Fibroblast of peridontal ligament (primary cell): ENCODE results near the gene SYNPR.

ENCODE experiments used
- DNase-seq: peaks from one replicate; pipeline ENCODE4 v3.0.0-alpha.2; 2010; ENCODE audit errors: extremely low read depth

Gene SYNPR

DNA sequence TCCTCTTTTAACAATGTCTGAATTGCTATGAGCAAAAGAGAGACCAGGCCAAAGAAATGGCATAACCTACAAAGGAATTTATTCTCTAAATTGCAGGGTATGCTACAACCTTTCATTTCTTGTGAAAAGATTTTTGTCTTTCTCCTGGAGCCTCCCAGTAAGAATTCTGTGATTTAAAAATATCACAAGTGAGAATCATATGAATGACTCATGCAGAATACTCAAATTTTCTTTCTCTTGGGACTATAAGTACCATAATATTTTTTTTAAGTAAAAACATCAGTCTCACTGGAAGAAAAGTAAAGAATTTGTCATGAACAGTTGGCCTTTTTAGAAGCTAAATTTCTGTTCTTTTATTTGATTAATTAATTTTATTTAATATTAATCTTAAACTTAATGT is 26.3 kb downstream of the SYNPR start:
- DNase-seq = peak; percentile 8

DNA sequence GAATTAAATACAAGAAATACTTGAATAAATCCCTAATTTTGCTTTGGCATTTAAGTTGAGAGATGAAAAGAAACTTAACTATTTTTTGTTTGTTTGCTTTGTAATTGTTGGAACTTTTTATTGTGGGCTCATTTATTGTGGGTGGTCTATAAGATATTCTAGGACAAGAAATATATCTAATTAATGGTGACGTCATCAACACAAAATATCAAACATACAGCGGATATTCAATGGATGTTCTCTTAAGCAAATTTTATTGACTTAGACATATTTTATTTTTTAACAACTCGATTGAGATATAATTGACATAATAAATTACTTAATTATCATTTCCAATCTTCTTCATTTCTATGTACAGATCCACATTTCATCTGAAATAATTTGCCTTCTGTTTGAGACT is 30.0 kb downstream of the SYNPR start:
- no peak for DNase-seq

DNA sequence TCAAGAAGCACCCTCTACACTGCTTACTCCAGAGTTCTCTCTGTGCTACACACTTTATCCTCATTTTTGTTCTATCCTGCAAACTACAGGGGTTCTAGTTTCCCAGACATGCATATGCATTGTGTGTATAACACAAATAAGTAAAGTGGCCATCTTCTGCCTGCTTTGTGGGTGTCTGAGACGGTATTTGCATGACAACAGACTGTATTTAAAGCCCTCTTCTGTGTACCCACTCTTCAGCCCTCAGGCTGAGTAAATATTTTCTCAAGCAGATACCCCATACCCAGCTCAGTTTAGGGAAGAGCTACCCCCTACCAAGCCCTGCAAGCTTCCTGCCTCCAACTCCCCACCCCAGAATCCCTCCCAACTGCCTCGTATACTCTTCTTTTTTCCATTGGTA is 31.7 kb downstream of the SYNPR start:
- DNase-seq = no peak

DNA sequence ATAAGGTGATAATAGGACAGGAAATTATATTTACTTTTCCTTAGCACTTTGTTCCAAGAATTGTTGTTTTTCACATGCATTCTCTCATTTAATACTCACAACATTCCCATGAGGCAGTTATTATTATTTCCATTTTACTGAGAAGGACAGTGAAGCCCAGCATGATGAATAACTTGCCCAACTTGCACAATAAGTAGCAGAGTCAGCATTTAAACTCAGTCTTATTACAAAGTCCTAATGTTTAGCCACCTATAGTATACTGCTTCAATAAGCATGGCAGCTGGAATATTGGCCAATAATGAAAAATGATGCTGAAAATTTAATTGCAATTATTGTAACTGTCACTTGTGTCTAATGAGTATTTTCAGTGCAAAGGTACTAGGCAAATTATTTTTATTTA is 45.7 kb downstream of the SYNPR start:
- DNase-seq = no peak

DNA sequence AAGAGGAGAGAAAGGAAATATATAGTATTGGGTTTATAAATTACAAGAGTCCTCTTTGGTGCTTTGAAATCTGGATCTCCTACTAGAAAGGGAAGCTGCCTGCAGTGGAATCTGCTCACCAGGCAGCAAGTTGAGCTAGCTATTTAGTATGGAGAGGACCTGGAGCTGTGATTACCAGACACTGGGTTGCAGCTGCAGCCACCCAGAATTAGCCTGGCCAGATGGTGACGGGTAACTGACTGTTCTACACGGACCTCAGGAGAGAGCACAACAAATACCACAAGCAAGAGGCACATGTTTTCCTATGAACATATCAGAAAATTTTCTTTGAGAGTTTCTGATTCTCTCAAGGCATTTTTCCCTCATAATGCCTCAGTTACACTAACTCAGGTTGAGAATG is 46.5 kb downstream of the SYNPR start:
- DNase-seq = no peak

DNA sequence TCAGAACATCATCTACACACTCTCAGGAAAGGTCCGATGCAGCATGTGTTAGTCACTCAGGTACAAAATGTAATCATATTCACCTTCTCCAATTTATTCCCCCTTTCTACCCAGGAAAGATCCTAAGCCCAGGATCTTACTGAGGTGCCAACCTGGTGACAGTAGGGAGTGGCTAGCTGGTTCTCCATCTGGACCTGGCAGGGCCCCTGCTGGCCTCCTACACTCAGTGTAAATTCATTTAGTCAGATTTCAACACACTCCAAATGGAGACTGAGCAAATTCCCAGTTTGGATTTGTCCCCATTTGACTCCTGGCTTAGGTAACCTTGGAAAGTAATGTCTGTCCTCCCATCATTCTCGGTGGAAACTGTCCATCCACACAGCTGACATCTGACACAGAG is 47.3 kb downstream of the SYNPR start:
- DNase-seq = no peak

DNA sequence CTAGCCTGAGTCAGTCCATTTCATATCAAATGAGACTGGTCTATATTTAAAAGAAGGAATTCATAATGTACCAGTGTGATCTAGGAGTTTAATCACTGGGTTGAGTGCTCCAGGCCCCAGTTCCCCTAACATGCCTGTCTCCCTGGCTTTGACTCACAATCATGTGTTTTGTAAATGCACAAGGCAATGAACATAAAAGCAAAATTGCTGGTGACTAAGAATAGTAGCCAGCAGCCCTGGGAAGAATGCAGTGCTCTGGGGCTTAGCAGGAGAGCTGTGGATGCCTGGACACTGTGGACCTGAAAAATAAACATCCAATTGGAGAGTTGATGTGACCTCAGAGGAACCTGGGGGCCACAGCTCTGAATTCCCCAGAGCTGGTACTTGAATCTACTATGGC is 50.3 kb downstream of the SYNPR start:
- DNase-seq = peak; percentile 80

DNA sequence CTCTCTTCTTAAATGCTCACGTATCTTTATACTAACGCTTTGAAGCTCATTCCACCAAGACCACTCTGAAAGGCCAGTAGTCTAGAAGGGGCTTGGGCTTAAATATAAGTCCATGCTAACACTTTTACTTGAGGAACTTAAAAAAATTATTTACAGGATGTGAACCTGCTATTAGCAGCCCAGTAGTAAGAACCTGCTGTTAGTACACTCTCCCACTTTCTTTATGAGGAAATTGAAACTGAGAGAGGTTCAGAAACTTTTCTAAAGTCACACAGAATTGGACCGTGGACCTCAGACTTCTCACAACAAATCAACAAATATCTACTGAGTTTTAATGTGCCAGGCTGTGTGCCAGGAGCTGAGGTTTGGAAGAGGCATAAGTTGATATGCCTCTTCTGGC is 53.4 kb downstream of the SYNPR start:
- no peak for DNase-seq

DNA sequence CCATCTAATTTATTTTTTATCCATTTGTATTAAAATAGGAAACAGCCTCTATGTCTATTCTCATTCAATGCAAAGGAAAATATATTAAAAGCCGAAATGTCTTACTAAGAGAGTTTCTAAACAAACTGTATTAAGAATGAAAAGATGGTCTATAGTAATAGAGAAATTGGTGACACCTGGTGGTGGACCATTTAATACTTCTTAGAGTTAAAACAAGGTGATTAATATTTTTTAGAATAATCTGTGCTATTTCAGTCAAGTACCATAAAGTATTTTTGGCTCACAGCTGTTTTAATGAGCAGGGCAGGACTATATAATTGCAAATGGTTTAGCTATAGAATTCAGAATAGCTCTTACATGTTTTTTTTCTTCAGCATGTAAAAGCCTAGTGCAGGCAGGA is 55.7 kb downstream of the SYNPR start:
- DNase-seq = peak; percentile 40

DNA sequence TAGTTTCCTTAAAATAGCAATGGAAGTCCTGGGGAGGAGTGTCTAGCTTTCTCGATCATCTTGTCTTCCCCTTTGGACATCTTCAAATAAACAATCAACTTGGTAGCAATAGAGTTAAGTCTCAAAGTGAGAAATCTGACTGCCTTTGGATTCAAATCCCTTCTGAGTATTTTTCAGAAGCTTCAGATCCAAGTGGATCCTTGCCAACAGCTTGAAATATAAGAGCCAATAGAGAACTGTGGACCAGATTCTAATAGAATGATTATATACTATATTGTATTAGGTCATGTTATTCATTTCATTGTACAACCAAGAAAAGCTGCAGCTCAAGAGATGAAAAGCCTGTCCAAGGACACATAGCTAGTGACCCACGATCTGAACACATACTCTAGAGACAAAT is 60.2 kb downstream of the SYNPR start:
- DNase-seq = no peak

DNA sequence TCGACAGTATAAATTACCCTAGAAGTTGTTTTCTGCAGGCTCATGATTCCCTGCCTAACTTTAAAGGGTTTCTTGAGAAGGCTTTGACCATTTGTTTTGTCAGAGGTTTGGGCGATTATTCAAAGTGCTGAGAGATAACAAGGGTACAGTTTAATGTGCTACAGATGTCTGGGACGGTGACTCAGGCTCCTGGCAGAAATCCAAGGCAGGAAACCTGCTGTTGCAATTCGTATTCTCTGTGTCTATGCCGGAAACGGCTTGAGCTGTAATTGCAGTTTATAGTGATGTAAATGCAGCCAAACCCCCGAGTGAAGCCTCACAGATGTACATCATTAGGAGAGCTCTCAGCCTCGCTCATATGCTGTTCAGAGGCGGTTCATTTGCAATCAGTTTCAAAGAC is 65.6 kb downstream of the SYNPR start:
- DNase-seq = peak; percentile 99

DNA sequence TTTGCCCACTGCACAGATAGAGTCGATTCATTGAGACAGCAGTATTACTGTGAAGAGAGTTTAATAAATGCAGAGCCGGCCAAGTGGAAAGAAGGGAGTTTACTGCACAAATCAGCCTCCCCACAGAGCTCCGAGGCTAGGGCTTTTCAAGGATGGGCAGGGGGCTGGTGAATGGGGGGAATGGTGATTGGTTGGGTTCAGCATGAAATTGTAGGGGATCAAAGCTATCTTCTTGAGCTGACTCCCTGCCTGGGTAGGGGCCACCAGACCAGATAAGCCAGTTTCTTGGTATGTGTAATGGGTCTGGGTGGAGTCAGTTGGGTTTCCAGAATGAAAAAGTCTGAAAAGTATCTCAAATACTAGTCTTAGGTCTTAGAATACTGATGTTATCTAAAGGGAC is 66.6 kb downstream of the SYNPR start:
- DNase-seq = no peak

DNA sequence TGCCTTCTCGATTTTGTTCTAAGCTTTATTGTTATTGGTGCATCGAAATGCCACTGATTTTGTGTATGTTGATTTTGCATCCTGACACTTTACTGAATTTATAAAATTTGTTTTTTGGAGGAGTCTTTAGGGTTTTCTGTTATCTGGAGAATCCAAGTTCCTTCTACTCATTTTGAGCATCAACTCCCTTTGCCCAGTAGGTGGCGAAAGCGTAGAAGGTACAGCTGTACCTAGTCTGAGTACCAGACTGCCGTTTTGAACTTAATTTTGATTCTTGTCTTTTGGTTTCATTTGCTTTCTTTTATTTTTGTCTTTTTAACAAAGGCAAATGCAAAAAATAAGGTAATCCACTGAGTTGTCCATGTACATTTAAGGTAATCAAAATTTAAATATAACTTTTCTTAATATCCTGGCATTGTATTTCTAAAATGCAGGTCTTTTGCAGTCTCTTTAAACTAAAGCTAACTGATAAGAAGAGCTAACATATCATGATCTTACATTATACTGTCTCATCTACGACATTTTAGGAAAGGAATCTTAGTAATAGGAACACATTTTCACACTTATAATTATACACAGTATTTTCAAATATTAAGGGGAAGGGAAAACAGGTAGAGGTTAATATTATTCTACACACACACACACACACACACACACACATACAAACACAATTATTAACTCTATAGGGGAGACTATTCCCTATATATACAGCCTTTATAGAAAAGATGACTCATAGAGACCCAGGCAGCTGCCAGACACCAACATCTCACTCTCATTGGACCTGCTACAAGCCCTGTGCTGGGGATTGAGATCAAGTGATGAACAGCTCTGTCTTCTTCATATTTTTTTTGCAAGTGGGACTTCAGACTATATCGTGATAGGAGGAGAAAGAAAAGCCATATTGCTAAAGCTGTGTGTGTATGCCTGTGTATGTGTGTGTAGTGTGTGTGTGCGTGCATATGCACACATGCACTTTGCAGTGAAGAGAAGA is 71.8 kb downstream of the SYNPR start:
- DNase-seq = peak; percentile 84

DNA sequence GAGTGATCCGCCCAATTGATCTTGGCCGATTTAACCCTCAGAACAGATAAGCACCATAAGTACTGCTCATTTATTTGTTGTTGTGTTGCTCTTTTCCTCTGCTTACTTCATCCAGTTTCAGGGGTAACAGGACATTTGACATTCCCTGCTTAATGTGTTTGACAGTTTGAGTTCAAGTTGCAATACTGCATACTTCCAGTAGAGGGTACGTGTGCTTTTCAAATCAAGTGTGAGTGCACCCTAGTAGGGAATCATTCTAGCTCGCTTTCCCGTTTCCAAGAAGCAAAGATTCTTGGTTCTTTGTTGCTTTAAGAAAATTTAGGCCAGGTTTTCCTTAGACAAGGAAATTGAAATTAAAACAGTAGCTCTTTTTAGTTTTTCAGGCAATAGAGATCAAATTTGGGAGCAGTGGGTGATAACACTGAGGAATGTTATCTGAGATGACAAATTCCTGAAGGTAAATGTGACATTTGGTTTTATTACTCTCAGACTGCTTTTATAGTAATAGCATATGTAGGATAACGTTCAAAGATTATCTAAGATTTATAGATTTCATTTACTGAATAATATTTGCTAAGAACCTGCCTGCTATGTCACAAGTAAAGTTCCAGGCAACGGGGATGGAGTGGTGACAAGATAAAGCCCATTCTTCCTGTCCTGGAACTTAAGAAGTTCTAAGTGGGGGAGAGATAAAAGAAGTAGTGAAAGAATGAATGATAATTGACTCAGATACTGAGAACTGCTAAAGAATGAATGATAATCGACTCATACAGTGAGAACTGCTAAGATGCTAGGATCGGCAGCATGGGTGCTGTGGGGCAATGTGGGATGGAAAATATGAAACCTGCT is 73.3 kb downstream of the SYNPR start:
- peak; percentile 89 for DNase-seq

DNA sequence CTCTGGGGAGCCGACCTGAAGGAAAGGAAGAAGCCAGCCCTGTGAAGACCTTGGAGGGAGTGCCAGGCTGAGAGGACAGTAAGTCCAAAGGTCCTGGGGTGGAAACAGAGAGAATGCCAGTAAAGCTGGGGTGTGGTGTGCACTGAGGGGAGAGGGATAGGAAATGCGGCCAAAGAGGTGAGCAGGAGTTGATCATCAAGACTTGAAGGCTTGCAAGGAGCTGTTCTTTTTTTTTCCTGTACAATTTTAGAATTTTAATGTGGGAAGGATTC is 73.8 kb downstream of the SYNPR start:
- no peak for DNase-seq

DNA sequence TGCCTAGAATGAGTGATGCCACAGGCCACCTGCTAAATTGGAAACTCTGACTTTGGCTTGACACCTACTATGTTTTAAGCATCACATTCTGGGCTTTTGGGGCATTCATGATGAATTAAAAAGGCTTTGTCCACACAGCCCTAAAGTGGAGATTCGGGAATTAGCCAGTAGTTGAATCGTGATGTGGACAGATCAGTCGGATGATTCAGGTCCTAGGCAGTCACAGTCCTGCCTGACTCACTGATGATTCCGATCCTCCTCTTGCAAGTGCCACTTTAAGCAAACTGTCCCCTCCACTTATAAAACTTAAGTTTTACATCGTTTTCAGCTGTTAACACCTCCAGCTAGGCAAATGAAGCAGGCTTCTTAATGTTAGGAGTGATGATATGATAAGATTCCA is 75.3 kb downstream of the SYNPR start:
- peak; percentile 59 for DNase-seq

DNA sequence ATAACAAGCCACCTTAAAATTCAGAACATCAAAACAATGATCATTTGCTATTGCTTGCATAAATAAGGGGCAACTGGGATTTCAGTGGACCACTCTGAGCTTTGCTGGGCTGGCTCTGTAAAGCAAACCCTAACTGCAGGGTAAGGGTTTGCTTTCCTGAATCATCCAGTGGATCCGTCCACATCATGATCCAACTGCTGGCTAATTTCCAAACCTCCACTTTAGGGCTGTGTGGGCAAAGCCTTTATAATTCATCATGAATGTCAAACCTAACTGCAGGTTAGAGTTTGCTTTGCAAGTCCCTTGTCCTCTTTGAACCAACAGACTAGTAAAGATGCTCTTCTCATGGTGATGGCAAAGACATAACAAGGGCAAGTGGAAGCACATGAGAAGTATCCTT is 76.1 kb downstream of the SYNPR start:
- peak; percentile 18 for DNase-seq

DNA sequence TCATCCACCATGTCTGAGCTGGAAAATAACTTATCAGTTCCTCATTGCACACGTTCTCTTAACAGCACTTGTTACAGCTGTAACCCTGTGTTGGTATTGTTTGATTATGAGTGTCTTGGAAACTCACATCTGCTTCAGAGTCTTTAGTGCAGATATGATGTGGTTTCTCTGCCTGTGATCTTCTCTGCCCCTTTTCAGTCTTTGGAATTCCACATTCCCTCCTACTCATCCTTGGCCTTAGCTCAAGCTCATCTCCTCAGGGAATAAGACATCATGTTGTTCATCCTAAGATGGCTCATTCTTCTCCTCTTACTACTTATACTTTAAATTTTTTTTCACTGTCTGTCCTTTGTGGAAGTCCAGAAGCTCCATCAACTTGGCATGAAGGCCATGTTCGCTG is 77.7 kb downstream of the SYNPR start:
- peak; percentile 75 for DNase-seq

DNA sequence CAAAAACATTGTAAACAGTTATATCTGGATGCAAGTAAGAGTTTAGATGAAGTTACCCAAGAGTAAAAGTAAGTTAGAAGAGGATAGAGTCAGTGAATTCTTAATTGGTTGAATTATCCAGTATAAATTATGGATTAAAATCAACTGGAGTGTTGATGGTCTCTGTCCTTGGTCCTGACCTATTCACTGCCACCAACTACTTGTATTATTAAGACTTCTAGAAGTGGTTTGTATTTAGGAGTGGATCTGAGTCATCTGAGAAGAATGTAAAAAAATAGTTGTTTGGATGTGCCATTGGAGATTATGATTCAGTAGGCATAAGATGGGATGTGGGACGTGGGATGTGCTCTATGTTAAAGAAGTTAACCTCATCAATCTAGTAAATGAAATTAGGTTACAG is 86.4 kb downstream of the SYNPR start:
- peak; percentile 63 for DNase-seq

DNA sequence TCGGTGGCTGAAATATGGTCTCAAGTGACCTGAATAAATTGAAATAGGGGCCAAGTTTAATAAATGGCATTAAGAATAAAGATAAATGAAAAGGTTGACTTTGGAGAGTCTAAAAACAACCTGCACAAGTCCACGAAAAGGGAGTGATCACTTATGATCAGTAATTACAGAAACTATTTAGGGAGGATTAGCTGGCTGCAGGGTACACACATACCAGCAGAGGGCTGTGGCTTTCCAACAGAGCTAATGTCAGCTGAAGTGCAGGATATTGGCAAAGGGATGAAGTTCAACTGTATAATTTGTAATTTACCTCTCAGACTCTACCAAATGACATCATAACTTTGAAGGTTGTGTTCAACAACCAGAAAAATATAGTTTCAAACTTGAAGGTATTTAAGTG is 86.8 kb downstream of the SYNPR start:
- no peak for DNase-seq

DNA sequence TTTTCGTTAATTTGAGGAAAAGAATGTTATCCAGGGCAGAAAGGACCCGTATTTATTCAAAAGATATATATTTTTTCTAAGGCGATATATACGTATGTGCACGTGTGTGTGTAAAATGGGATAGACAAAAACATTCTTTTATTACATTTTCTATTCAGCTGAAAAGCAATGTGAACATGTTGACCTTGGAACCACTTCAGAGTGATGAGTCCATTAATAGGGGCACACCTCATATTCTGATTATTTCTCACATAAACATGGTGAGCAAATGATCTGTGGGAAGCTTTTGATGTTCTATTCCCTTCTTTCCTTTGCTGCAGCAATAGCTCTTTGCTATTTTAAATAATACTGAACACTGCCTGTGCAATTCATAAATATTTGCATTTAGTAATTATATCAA is 87.6 kb downstream of the SYNPR start:
- DNase-seq = no peak

DNA sequence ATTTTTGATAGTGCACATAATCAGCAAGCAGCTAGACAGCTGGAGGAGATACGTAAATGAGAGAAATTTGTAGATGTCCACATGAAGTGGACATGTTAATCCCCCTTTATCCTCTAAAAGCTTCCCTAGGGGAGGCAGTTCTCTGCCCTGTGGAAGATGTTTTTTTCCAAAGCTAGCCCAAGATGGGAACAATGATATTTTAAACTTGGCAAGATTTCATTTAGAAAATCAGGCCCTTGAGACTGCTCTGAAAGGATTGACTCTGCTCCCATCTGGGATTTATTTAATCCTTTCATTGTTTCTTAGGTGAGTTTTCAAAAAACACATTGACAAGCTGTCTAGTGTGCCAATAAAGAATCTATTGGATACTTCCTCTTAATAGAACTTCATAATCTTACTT is 92.0 kb downstream of the SYNPR start:
- DNase-seq = no peak

DNA sequence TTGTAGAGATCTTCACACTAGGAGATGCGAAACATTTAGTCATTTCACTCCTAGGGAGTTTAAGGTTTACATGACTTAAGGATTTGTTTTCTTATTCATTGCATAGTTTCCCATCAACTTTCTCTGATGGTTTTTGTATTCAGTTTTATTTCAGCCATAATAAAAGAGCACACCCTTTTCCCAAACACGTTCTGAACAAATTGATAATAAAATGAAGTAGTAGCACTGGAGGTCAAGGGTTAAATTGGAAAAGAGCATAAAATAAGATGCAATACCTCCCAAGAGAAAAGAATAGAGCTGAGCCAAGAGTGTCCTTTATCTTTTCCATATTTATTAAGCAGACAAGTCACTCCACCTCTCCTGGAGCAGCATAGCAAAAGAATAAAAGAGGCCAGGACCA is 104.9 kb downstream of the SYNPR start:
- DNase-seq = no peak
